GM18517 (cell line): ENCODE measurements around the gene HCFC2.

Source experiments
- ATAC-seq: cut with Tn5 transposase; IDR thresholded peaks from one replicate; pipeline ENCODE4 v1.9.1; 2021; ENCODE audit warnings: mild to moderate bottlenecking, moderate library complexity; ENCODE audit not compliant: unreplicated experiment

Gene HCFC2

GRCh38 chr12:104154286-104154685 is 90.0 kb downstream of the HCFC2 start:
- no peak for ATAC-seq

- no peak for ATAC-seq
These were observed 90.5 kb downstream of the HCFC2 start for GRCh38 chr12:104154806-104155205.
